ENCODE measurements around the gene APOC3. TPM values are rescaled to one million over a fixed set of nuclear protein-coding genes. Genes with fewer than 3 reads are reported as not detected.

Gene APOC3
- total and polyA plus RNA-seq, 2 of the 4 experiments (the other 2 are of a cell fraction) = not detected

DNA sequence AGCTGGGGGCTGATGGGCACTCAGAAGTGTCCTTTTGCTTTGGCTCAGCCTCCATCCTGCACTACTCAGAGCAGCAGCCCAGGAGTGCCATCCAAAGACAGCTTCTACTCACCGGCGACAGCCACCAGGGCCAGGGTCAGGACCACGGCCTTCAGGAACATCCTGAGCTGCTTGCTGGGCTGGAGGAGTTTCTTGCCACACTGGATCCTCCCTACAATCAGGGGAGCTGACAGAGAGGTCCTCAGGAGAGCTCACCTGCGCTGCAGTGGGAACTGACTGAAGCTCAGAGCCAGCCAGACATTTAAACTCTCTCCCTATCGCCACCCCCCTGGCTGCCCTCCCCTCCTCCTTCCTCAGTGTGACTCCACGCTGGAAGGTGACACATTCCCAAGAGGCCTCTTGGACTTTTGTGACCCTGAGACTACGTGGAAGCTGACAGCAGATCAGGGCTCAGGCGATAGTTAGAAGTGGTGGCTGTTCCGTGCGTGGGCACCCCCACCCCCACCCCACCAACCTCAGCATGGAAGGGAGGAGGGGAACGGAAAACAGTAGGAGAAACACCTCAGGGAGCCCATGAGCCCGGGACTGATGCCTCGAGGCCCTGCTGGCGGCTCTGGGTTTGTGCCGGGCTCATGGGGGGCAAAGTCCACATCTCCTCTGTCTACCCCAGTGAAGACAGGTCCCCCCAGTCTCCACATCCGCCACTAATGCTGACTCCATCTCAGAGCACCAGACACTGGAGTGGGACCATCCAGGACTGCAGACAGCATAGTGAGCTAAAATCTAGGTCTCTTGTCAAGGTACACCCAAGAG is 6.5 kb upstream of the APOC3 start, which contains the start of gene APOA4:
Gene APOA4 (minus strand): TSS at position 274 of the 813 bp plus-strand sequence. CDS start 113 bp downstream, at position 161.
- no peak within 1 kb of the TSS for H3K18ac ChIP-seq (ENCODE audit: low read depth, low read length)
- H3K36me3 ChIP-seq (ENCODE audit: control insufficient read depth, insufficient read depth, low read length) = no peaks in the 10 kb centered on the region
- no peak within 1 kb of the TSS for H3K56ac ChIP-seq (ENCODE audit: extremely low read depth, insufficient read depth, low read length)
- no peaks in the 10 kb centered on the region for H3K79me1 ChIP-seq (ENCODE audit: low read depth in 1 of 2, low read length in 2 of 2)
- intact Hi-C loops (cut with micrococcal nuclease) = no loop called here
- ATAC-seq (ENCODE audit: low read depth) (no peak), DNase-seq (no peak)
- no CpG with 5 or more reads among the region's 16 CpGs for WGBS, 2 experiments (ENCODE audit: extremely low coverage in 2 of 2, insufficient read length in 1 of 2)
- H3K9ac ChIP-seq (ENCODE audit: low read depth, low read length) = no peak within 1 kb of the TSS
- no peak within 1 kb of the TSS for H2AK9ac ChIP-seq (replicated peaks; ENCODE audit: low read depth, low read length, poor library complexity)
- no peak within 1 kb of the TSS for H3K23ac ChIP-seq (ENCODE audit: low read depth, low read length)
- no peak within 1 kb of the TSS for H4K8ac ChIP-seq (ENCODE audit: low read depth in 2 of 2, low read length in 2 of 2)
- H3K4me1 ChIP-seq (ENCODE audit: control insufficient read depth, insufficient read depth, low read length) = no peaks in the 10 kb centered on the region
- H2BK15ac ChIP-seq (ENCODE audit: low read depth, low read length) = no peak within 1 kb of the TSS
- POLR2A ChIA-PET (ENCODE audit: unreplicated experiment) = no interaction called here
- CTCF ChIA-PET = interaction anchor here (1.1 to 1.2 kb wide), 2 partner anchors 28 to 32 kb away, joined by 4 read pairs; no protein-coding TSS in a partner anchor
- no peaks in the 10 kb centered on the region for H3K9me1 ChIP-seq (ENCODE audit: insufficient read depth, low read length)
- no peak within 1 kb of the TSS for H2BK20ac ChIP-seq (ENCODE audit: low read depth, low read length)
- no peak within 1 kb of the TSS for H4K5ac ChIP-seq (ENCODE audit: low read depth, low read length)
- in situ Hi-C loops (cut with MboI; ENCODE audit: low sequenced_read_pairs) = no loop called here
- H2BK120ac ChIP-seq (ENCODE audit: low read depth, low read length) = no peak within 1 kb of the TSS
- no peak within 1 kb of the TSS for H3K4me2 ChIP-seq (ENCODE audit: low read depth, low read length)
- no peak within 1 kb of the TSS for H2AFZ ChIP-seq (replicated peaks; ENCODE audit: low read length, poor library complexity)
- H2AK5ac ChIP-seq (ENCODE audit: low read depth, low read length) = no peak within 1 kb of the TSS
- no peak within 1 kb of the TSS for H3K27ac ChIP-seq (ENCODE audit: insufficient read depth, low read length)
- no TSS peak for BruUV-seq (replicated peaks)
- no peak within 1 kb of the TSS for H4K91ac ChIP-seq (ENCODE audit: insufficient read depth, low read depth, low read length)
- H3K9me3 ChIP-seq (ENCODE audit: control insufficient read depth, insufficient read depth, low read length) = no peaks in the 10 kb centered on the region
- no peak within 1 kb of the TSS for H3K4ac ChIP-seq (ENCODE audit: low read depth, low read length)
- no peak within 1 kb of the TSS for H2BK5ac ChIP-seq (ENCODE audit: low read depth, low read length, poor library complexity, severe bottlenecking)
- dilution Hi-C loops (cut with HindIII; ENCODE audit: low sequenced_read_pairs, unreplicated experiment) = no loop called here
- peaks cover 24% of the 10 kb centered on the region; the same call in 1 of the 2 replicates for H3K27me3 ChIP-seq (ENCODE audit: control insufficient read depth, insufficient read depth, low read length)
- no peaks in the 10 kb centered on the region for H4K20me1 ChIP-seq (ENCODE audit: insufficient read depth, low read length)
- H3K4me3 ChIP-seq (ENCODE audit: insufficient read depth, low read depth, low read length) = no peak within 1 kb of the TSS
- H3K14ac ChIP-seq (replicated peaks; ENCODE audit: low read depth, low read length) = no peak within 1 kb of the TSS
- TF ChIP-seq MXI1 (IDR thresholded peaks at IDR 0.05; ENCODE audit: borderline replicate concordance, low read depth, low read length) = no peak
- no peak for TF ChIP-seq RAD21 (IDR thresholded peaks at IDR 0.05; ENCODE audit: low read length)
- no peak for TF ChIP-seq RCOR1 (IDR thresholded peaks at IDR 0.05; ENCODE audit: insufficient replicate concordance, low read length)
- no peak for TF ChIP-seq MAFK (IDR thresholded peaks at IDR 0.05; ENCODE audit: low read depth, low read length)
- TF ChIP-seq NFE2L2 (IDR thresholded peaks at IDR 0.05; ENCODE audit: low read depth, low read length) = no peak
- no peak for TF ChIP-seq SMC3 (IDR thresholded peaks at IDR 0.05; ENCODE audit: low read depth, low read length)
- TF ChIP-seq BHLHE40 (IDR thresholded peaks at IDR 0.05; ENCODE audit: low read depth, low read length) = no peak
- TF ChIP-seq POLR2A (IDR thresholded peaks at IDR 0.05; ENCODE audit: low read depth, low read length) = no peak
- TF ChIP-seq, protein P1, sequence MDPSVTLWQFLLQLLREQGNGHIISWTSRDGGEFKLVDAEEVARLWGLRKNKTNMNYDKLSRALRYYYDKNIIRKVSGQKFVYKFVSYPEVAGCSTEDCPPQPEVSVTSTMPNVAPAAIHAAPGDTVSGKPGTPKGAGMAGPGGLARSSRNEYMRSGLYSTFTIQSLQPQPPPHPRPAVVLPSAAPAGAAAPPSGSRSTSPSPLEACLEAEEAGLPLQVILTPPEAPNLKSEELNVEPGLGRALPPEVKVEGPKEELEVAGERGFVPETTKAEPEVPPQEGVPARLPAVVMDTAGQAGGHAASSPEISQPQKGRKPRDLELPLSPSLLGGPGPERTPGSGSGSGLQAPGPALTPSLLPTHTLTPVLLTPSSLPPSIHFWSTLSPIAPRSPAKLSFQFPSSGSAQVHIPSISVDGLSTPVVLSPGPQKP (IDR thresholded peaks at IDR 0.05; ENCODE audit: borderline replicate concordance, low read depth, low read length) = no peak
- TF ChIP-seq USF2 (IDR thresholded peaks at IDR 0.05; ENCODE audit: low read depth, low read length) = no peak
- TF ChIP-seq MAZ (IDR thresholded peaks at IDR 0.05; ENCODE audit: borderline replicate concordance, low read depth, low read length) = no peak
- TF ChIP-seq, protein P2, sequence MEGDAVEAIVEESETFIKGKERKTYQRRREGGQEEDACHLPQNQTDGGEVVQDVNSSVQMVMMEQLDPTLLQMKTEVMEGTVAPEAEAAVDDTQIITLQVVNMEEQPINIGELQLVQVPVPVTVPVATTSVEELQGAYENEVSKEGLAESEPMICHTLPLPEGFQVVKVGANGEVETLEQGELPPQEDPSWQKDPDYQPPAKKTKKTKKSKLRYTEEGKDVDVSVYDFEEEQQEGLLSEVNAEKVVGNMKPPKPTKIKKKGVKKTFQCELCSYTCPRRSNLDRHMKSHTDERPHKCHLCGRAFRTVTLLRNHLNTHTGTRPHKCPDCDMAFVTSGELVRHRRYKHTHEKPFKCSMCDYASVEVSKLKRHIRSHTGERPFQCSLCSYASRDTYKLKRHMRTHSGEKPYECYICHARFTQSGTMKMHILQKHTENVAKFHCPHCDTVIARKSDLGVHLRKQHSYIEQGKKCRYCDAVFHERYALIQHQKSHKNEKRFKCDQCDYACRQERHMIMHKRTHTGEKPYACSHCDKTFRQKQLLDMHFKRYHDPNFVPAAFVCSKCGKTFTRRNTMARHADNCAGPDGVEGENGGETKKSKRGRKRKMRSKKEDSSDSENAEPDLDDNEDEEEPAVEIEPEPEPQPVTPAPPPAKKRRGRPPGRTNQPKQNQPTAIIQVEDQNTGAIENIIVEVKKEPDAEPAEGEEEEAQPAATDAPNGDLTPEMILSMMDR (conservative IDR thresholded peaks at IDR 0.05; ENCODE audit: low read depth, low read length) = no peak
- TF ChIP-seq FOS (IDR thresholded peaks at IDR 0.05; ENCODE audit: low read depth, low read length) = no peak
- no peak for TF ChIP-seq CHD1 (IDR thresholded peaks at IDR 0.05; ENCODE audit: low read depth, low read length)
- TF ChIP-seq RFX5 (IDR thresholded peaks at IDR 0.05; ENCODE audit: low read depth, low read length) = no peak
